Measurements from ENCODE around the gene SHISA9.

GRCh38 chr16:13118091-13118490 lies 216.7 kb downstream of the SHISA9 start:
- TF ChIP-seq EZH2 (IDR thresholded peaks at IDR 0.05) (no peak), CTCF (IDR thresholded peaks at IDR 0.05) (no peak), EZH2phosphoT487 (IDR thresholded peaks at IDR 0.05) (no peak)

All from neural progenitor cell (in vitro differentiated cells).